GM12878 (cell line): ENCODE data around the gene TMOD2. TPM values are rescaled to one million over a fixed set of nuclear protein-coding genes. Genes with fewer than 3 reads are reported as not detected.
A peak's percentile ranks its signal among the peaks of the same experiment; 100 is the strongest.

Experiments
- BHLHE40 ChIP-seq, 2 experiments: fragments of 450-650 bp in 1 of 2; IDR thresholded peaks; 2 replicates each; pipeline ENCODE4 v1.6.1; 2011 to 2017; ENCODE audit warnings: low read depth in 2 of 2, borderline replicate concordance in 1 of 2, improper control_type of control experiment in 1 of 2, low read length in 1 of 2, mild to moderate bottlenecking in 1 of 2
- BMI1 ChIP-seq: fragments of 450-650 bp; IDR thresholded peaks from 2 replicates; pipeline ENCODE4 v1.6.1; 2016; ENCODE audit warnings: mild to moderate bottlenecking, moderate library complexity, borderline replicate concordance
- FOS ChIP-seq: IDR thresholded peaks from 3 replicates; pipeline ENCODE4 v1.6.1; 2011; ENCODE audit warnings: borderline replicate concordance; ENCODE audit not compliant: insufficient read length; ENCODE audit errors: extremely low read depth
- GATAD2B ChIP-seq: fragments of 450-650 bp; conservative IDR thresholded peaks from 2 replicates; pipeline ENCODE4 v1.6.1; 2017; ENCODE audit warnings: low read depth, mild to moderate bottlenecking, moderate library complexity
- LARP7 ChIP-seq: fragments of 450-650 bp; IDR thresholded peaks from 2 replicates; pipeline ENCODE4 v1.6.1; 2017; ENCODE audit warnings: mild to moderate bottlenecking
- YY1 ChIP-seq: IDR thresholded peaks from 2 replicates; pipeline ENCODE4 v1.6.1; 2011; ENCODE audit warnings: low read depth, mild to moderate bottlenecking, low read length
- polyA plus RNA-seq, 11 experiments: library from polyadenylated mRNA; depleted of rRNA in 4 of 11; unstranded in 6 of 11; stranded (reverse) in 5 of 11; fragments of >200 nt; fragmentation: Nextera tagmentation in 4 of 11; fragmentation: Illumina TruSeq in 1 of 11; extraction: Ambion mirVana in 4 of 11; extraction: Trizol in 1 of 11; gene quantifications; 1 replicate in 1 of 11; 2 replicates in 10 of 11; pipeline versions ENCODE4 v1.2.1 to v1.2.3, GENCODE V29; 2011 to 2016; ENCODE audit warnings: inconsistent platforms in 2 of 11, missing spikeins in 2 of 11, low read depth in 1 of 11
- total RNA-seq, 4 experiments: library from RNA; depleted of rRNA in 3 of 4; stranded (reverse); fragments of >200 nt in 3 of 4; fragmentation: Illumina TruSeq in 1 of 4; extraction: Trizol in 1 of 4; gene quantifications; 2 replicates each; pipeline versions ENCODE4 v1.2.1 to v1.2.3, GENCODE V29; 2013 to 2021
- TF ChIP-seq, protein P1 (sequence below): fragments of 450-650 bp; formaldehyde crosslinking; IDR thresholded peaks from 2 replicates; pipeline ENCODE4 v1.5.0; 2022; ENCODE audit warnings: mild to moderate bottlenecking, missing genetic modification characterization

The TMOD2 gene
- total and polyA plus RNA-seq, 10 of the 15 experiments (the other 5 are each of a cell fraction or from before 2014, with no cell fraction given), result 0.61 to 15.2 (median 6.3) TPM

DNA sequence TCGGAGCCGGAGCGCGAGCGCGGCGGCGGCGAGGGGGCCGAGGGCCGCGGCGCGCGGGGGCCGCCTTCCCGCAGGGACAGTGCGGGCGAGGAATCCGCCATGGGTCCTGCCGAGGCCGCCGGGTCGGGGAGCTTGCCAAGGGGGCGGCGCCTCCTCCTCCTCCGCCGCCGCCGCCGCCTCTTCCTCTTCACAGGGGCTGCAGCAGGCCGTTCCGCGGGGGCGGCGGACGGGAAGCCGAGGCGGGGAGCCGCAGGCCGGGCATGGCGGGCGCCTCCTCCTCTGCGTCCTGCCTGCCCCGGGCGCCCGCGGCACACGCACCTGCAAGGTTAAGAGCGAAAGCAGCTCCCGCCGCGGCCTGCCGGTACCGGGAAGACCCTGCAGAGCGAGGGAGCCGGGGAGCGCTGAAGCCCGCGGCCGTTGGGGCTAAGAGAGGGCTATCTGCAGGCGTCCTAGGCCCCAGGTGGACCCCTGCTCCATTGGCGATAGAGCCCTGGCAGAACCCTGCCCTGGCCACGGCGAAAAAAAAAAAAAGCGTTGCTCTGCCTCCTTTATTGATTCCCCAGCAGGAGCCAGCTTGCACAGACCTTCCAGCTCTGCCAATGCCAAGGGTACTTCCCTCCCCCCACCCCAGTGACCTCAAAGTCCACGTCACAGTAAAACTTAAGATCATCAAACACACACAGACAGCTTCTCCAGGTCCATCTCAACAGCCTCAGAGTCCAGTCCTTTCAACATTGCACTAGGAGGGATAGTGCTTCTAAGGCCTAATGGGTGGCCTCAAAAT, 13.7 kb upstream of the TMOD2 start, which contains the start of gene LYSMD2 (continued):
- TF ChIP-seq FOS, result no peak
- peak; percentile 28 to 52; a peak in 2 of 4 replicates for TF ChIP-seq BHLHE40 (IDR thresholded peaks at IDR 0.05; ENCODE audit: borderline replicate concordance in 1 of 2, low read depth in 2 of 2, low read length in 1 of 2)
- no peak for TF ChIP-seq BMI1
- TF ChIP-seq, protein P1, sequence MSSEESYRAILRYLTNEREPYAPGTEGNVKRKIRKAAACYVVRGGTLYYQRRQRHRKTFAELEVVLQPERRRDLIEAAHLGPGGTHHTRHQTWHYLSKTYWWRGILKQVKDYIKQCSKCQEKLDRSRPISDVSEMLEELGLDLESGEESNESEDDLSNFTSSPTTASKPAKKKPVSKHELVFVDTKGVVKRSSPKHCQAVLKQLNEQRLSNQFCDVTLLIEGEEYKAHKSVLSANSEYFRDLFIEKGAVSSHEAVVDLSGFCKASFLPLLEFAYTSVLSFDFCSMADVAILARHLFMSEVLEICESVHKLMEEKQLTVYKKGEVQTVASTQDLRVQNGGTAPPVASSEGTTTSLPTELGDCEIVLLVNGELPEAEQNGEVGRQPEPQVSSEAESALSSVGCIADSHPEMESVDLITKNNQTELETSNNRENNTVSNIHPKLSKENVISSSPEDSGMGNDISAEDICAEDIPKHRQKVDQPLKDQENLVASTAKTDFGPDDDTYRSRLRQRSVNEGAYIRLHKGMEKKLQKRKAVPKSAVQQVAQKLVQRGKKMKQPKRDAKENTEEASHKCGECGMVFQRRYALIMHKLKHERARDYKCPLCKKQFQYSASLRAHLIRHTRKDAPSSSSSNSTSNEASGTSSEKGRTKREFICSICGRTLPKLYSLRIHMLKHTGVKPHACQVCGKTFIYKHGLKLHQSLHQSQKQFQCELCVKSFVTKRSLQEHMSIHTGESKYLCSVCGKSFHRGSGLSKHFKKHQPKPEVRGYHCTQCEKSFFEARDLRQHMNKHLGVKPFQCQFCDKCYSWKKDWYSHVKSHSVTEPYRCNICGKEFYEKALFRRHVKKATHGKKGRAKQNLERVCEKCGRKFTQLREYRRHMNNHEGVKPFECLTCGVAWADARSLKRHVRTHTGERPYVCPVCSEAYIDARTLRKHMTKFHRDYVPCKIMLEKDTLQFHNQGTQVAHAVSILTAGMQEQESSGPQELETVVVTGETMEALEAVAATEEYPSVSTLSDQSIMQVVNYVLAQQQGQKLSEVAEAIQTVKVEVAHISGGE (CRISPR knock-in tag), result no peak
- TF ChIP-seq LARP7, result peak; percentile 87
- peak; percentile 76 for TF ChIP-seq YY1
- TF ChIP-seq GATAD2B, result peak; percentile 97
